Activated naive CD8-positive, alpha-beta T cell (primary cell): Measurements from ENCODE around the gene THSD8.
"Not testable (repeated sequence)": the region's sequence is repeated elsewhere in the genome, so short reads cannot be mapped to it uniquely, and the experiment has no call there.

Source experiments
- H3K27ac Mint-ChIP-seq: one replicate; pipeline ENCODE4 v1.8.0; 2021; ENCODE audit warnings: mixed read lengths
- H3K27me3 Mint-ChIP-seq: one replicate; pipeline ENCODE4 v1.8.0; 2021; ENCODE audit warnings: mixed read lengths
- H3K36me3 Mint-ChIP-seq: one replicate; pipeline ENCODE4 v1.8.0; 2021; ENCODE audit warnings: mixed read lengths
- H3K4me1 Mint-ChIP-seq: one replicate; pipeline ENCODE4 v1.8.0; 2021; ENCODE audit warnings: low read depth, mixed read lengths
- H3K4me3 Mint-ChIP-seq: one replicate; pipeline ENCODE4 v1.8.0; 2021; ENCODE audit warnings: mild to moderate bottlenecking, mixed read lengths
- H3K9me3 Mint-ChIP-seq: one replicate; pipeline ENCODE4 v1.8.0; 2021; ENCODE audit warnings: low read depth, mixed read lengths

THSD8 gene

GRCh38 chr19:12840091-12841079, 38.5 kb downstream of the THSD8 start:
- Mint-ChIP-seq H3K36me3 (peaks cover 3% of the 10 kb centered on the region), H3K27me3 (peaks cover 58% of the 10 kb centered on the region), H3K4me3 (peak overlapping the region; percentile 34), H3K27ac (no peak overlapping the region), H3K4me1 (peaks cover 36% of the 10 kb centered on the region), H3K9me3 (no peaks in the 10 kb centered on the region)

- H3K4me3 Mint-ChIP-seq, result peak overlapping the region; percentile 44
- no peak overlapping the region for H3K27ac Mint-ChIP-seq
- H3K36me3 Mint-ChIP-seq, result peaks cover 3% of the 10 kb centered on the region
- H3K9me3 Mint-ChIP-seq, result no peaks in the 10 kb centered on the region
- peaks cover 56% of the 10 kb centered on the region for H3K27me3 Mint-ChIP-seq
- peaks cover 36% of the 10 kb centered on the region for H3K4me1 Mint-ChIP-seq
Observed at GRCh38 chr19:12841094-12841493, 39.2 kb downstream of the THSD8 start.

- Mint-ChIP-seq H3K4me1 (peaks cover 31% of the 10 kb centered on the region), H3K9me3 (no peaks in the 10 kb centered on the region), H3K4me3 (no peak overlapping the region), H3K36me3 (peaks cover 3% of the 10 kb centered on the region), H3K27me3 (peaks cover 49% of the 10 kb centered on the region), H3K27ac (no peak overlapping the region)
Observed at GRCh38 chr19:12842511-12842910, 40.6 kb downstream of the THSD8 start.

GRCh38 chr19:12843328-12843727, 41.5 kb downstream of the THSD8 start:
- H3K36me3 Mint-ChIP-seq, result peaks cover 3% of the 10 kb centered on the region
- H3K27me3 Mint-ChIP-seq, result peaks cover 44% of the 10 kb centered on the region
- H3K27ac Mint-ChIP-seq, result no peak overlapping the region
- H3K9me3 Mint-ChIP-seq, result no peaks in the 10 kb centered on the region
- H3K4me3 Mint-ChIP-seq, result no peak overlapping the region
- H3K4me1 Mint-ChIP-seq, result peaks cover 25% of the 10 kb centered on the region

- no peak overlapping the region for H3K4me3 Mint-ChIP-seq
- H3K36me3 Mint-ChIP-seq, result peaks cover 3% of the 10 kb centered on the region
- H3K27ac Mint-ChIP-seq, result no peak overlapping the region
- H3K9me3 Mint-ChIP-seq, result no peaks in the 10 kb centered on the region
- H3K4me1 Mint-ChIP-seq, result peaks cover 24% of the 10 kb centered on the region
- peaks cover 45% of the 10 kb centered on the region for H3K27me3 Mint-ChIP-seq
Observed at GRCh38 chr19:12843999-12844732, 42.3 kb downstream of the THSD8 start.

- H3K27me3 Mint-ChIP-seq, result peaks cover 25% of the 10 kb centered on the region
- H3K36me3 Mint-ChIP-seq, H3K4me1 Mint-ChIP-seq, H3K9me3 Mint-ChIP-seq, H3K4me3 Mint-ChIP-seq, H3K27ac Mint-ChIP-seq: not testable (repeated sequence)
Observed at GRCh38 chr19:12846613-12847012, 44.7 kb downstream of the THSD8 start.

GRCh38 chr19:12847159-12848139, 45.6 kb downstream of the THSD8 start:
- Mint-ChIP-seq H3K4me3 (peak overlapping the region; percentile 58), H3K36me3 (no peaks in the 10 kb centered on the region), H3K27me3 (peaks cover 20% of the 10 kb centered on the region), H3K9me3 (no peaks in the 10 kb centered on the region), H3K27ac (no peak overlapping the region), H3K4me1 (peaks cover 2% of the 10 kb centered on the region)
